ENCODE data around the gene GLI3.

Gene GLI3

DNA sequence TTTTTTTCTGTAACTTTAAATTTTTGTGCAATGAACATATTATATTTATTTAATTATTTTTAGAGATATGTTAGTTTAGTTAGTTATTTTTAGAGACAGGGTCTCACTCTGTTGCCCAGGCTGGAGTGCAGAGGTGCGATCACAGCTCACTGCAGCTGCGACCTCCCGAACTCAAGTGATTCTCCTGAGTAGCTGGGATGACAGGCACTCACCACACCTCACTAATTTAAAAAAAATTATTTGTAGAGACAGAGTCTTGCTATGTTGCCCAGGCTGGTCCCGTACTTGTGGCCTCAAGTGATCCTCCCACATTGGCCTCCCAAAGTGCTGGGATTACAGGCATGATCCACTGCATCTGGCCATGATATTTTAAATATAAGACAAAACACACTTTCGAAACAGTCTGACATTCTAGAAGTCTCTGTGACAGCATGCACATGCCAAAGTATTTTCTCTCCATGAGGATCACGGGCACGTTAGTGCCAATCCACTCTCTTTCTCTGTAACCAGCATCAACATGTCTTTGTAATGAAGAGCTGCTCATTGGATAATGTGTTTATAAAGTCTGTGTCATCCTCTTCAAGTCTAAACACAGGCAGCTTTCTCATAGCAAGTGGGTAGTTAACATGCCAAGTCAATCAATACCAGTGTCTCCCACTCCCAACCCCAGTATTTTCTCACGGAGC lies 137.4 kb downstream of the GLI3 start:
- no peak for DNase-seq

DNA sequence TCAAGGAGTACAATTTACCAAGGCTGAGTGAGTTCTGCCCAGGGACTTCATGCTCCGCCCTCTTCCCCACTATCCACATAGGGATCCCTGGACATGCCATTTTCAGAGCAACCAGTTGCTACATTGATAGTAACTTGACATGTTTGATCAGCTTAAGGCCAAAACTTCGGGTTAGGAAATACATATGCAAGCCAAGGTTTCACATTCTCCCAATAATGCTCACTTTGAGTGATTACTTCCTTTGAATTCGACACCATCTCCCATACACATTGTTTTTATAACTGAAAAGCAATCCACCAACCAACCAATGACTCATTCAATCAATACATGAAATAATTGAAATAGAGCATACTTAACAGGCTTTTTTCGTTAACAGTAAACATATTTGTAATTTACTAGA lies 137.9 kb downstream of the GLI3 start:
- no peak for DNase-seq

DNA sequence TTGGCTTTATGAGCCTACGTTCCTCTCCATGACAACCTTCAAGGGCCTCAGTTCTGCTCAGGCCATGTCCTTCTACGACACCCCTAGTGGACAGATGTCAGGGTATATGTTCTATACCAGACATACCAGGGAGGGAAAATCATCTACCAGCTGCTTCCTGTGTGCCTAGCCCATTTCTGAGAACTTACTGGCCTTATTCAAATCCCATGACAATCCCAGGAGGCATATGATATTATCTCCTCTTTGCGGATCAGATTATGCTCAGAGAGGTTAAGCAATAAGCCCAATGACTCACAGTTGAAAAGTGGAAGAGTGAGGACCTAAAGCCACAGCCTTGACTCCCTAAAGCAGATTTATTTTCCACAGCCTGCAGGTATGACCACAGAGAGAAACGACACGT lies 139.3 kb downstream of the GLI3 start:
- DNase-seq = peak; percentile 12

DNA sequence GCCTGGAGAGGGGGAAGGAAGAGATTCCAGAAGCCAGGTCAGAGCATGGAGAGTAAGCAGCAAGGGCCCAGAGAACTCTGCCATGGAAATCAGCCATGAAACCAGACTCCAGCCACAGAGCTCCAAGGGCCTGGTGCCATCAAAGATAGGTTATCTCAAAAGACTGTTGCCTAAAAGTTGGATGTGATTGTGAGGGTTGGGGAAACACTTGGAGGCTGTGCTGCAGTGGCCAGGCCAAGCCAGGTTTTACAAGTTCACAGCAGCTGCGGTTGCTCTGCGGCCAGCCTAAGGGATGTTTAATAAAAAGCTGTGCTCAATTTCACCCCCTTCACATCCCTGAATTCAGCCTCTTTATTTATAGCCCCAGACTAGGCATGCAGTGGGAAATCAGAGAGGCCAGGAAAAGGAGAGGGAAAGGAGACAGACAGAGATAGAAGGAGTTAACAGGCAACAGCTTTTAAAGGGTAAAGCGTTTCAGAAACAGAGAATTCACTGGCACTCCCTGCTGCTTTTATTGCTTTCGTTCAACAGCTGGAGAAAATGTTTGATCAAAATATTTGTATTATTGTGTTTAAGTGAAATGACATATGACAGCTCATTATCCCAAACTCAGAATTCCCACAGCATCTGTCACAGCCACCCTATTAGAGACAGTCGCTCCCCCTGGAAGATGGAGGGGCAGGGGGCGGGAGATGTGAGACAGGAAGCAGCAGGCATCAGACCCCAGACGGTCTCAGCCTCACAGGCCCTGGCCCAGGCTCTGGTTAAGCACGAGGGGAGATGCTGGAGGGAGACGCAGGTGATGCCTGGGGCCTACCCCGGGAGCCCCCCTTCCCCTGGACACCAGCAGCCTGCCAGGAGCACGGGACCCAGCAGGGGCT lies 140.1 kb downstream of the GLI3 start:
- DNase-seq = no peak

DNA sequence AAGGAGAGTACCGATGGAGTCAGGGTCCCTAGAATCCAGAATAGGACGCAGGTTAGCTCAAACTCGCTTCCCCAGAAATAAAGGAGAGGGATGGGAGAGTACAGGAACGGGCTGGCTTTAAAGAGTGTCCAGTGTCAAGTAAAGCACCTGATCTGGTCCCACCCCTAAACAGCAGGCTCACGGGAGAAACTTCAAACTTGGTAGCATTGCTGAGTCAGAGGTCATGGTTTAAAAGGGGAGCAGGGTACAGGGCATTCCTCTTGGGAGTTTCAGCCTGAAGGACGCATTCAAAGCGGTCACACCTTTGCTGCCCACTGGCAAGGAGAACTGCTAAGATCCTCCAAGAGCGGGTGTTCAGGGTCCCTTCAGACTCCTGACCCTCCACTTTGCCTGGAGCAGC lies 140.7 kb downstream of the GLI3 start:
- no peak for DNase-seq

DNA sequence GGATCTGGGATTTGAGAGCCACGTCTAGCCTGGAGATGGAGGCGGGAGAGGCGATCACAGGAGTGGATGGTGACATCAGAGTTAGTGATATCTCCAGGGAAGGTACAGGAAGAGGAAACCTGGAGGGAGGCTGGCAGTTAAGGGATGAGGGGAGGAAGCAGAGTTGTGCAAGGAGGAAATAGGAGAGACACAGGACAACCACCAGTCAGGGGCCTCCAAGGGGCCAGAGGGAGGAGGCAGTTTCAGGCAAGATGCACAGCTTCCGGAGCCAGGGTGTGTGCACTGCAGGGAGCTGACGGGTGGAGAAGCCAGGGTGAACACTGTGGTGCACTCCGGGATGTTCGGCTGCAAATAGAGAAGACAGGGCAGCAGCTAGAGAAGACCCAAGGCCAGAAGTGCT lies 141.2 kb downstream of the GLI3 start:
- DNase-seq = no peak

DNA sequence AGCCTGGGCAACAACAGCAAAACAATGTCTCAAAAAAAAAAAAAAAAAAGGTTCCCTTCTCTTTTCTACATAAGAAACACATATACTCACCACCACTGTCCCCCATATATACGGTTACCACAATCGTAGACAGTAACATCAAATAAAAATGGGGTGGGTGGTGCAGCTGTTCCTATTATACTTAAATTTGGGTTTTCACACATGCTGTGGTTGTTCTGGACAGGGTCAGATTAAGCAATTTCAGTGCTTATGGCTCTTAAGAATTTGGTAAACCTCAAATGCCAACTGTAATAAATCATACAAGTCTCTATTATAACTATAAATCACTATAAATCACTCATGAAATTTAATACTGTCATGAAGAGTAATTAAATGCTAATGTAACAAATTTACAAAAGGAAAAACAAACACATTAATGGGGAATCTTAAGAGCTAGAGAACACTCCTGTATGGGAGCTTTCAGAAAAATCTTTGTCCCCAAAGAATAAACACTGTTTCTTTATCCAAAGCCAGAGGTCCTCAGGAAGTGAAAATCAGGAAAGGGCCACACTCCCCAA lies 143.6 kb downstream of the GLI3 start:
- no peak for DNase-seq

DNA sequence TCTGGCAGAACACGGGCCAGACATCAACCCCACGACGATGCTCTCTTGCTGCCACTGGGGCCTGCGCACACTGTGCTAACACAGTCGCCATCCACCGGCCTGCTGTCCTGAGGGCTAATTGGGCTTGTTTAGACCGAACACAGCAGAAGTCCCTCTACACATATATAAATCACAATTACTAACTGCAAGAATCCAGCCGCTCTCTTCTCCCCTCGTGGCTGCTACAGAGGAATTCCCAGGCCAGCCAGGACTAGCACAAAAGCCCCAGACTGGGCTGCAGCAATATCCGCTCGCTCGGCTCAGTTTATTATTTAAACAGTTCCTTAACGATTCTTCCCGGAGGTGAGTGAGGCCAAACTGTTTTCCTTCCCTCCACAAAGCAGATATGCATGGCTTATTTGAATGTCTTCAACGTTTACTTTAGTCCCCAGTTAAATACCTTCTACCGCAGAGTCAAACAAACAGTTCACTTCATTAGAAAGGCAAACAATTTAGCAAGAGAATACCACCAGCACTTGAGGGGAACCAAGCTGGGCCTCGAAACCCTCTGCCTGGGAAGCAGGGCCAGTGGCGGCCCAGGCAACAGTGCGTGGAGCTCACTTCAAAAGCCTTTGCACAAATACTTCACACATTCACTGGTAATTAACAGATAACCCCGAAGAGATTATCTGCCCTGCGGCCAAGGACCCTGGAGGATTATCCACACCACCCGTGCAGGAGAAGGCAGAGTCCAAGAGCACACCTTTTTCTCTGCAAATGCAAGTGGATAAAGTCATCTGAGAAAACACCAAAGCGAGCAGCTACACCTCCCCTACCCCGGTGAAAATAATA lies 145.3 kb downstream of the GLI3 start:
- DNase-seq = no peak

DNA sequence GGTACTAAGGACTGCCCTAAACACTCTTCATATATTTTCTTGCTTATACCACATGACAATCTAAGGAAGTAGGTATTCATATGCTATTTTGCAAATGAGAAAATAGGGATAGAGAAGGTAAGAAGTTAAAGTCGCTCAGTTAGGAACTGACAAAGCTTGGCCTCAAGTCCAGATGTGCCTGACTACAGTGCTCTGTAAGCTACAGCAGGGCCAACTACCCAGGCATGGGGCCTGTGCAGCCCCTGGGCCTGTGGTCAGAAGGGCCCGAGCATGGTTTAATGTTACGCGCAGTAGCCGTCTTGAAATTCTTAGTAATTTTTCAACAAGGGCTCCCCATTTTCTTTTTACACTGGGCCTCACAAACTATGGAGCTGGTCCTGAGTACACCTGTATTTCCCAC lies 146.2 kb downstream of the GLI3 start:
- DNase-seq = no peak

DNA sequence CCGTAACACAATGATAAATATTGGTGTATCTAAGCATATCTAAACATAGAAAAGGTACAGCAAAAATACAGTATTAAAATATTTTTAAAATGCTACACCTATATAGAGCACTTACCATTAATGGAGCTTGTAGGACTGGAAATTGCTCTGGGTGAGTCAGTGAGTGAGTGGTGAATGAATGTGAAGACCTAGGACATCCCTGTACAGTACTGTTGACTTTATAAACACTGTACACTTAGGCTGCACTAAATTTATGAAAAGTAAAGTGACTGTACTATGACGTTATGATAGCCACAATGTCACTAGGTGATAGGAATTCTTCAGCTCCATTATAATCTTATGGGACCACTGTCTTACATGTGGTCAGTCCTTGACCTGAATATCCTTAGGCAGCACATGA lies 147.0 kb downstream of the GLI3 start:
- DNase-seq = no peak

DNA sequence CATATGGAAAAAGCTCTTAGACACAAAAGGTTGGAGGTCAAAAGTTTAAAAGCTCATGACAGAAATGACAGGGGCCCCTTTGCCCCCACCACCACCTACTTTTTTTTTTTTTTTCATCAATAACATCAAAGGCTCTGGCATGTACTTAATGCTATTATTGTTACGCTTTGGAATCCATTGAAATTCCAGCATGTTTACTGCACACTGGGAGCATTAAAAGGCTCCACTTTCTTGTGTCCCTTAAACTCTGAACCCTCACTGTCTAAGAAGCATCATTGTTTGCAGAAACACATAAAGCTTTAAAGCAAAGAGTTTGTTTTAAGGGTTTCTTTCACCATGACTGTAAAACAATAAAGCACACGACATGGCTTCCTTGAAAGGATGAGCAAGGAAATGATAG lies 149.4 kb downstream of the GLI3 start:
- no peak for DNase-seq

DNA sequence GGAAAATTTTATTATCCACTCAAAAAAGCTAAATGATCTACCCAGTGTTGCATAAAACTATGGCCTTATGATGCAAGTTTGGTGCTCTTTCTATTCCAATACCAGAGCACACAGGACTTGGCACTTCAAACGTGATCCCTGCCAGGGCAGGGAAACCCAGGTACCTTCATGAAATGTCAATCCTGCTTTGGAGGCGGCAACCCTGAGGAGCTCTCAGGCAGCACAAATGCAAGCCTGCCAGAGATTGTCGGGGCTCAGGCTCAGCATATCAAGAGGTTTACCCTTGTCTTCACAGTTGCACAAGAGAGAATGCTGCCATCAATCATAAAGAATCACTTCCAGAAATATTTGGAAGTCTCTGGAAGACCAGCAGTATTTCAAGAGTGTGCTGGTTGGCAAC lies 151.5 kb downstream of the GLI3 start:
- no peak for DNase-seq

DNA sequence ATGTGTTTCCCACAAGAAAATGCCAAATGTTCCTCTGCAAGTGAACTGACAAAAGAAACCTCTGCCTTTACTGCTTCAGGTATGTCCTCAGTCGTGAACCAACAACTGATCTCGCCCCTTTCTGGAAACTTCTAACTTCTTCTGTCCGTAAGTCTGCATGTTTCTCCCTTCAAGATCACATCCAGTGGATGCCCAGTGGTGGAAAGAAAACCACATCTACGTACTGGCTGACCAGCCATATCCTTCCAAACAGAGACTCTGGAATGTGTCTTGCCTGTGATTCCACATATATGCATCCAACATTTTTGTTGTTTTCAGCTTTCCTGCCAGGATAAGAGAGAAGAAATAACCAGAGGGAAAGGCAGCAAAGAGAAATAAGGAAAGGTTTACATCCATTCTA lies 152.7 kb downstream of the GLI3 start:
- DNase-seq = no peak

DNA sequence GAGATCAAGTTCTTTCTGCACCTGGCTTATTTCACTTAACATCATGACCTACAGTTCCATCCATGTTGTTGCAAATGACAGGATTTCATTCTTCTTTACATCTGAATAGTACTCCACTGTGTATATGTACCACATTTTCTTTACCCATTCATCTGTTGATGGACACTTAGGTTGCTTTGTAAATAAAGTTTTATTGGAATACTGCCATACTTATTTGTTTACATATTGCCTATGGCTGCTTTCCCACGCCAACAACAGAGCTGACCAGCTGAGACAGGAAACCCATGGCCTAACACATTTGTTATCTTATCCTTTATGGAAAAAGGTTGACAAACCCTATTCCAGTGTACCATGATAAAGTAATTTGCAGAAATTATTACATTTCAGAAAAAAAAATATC lies 153.7 kb downstream of the GLI3 start:
- DNase-seq = no peak

DNA sequence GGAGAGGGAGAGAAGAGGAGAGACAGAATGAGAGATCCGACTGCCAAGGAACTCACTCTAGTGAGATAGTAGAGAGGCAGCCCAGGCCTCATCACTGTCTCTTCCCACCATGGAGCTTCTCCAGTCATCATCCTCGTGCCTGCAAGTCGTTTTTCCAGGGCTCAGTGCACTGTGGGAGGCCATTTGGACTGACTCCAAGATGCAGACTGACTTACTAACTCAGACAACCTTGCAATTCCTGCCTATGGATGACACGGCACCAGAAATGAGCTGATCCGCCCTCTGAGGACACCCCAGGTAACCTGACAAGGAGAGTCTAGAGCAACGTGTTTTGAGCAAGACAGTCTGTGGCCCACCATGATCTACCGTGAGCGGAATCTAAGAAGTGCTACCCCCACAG lies 154.9 kb downstream of the GLI3 start:
- DNase-seq = no peak

DNA sequence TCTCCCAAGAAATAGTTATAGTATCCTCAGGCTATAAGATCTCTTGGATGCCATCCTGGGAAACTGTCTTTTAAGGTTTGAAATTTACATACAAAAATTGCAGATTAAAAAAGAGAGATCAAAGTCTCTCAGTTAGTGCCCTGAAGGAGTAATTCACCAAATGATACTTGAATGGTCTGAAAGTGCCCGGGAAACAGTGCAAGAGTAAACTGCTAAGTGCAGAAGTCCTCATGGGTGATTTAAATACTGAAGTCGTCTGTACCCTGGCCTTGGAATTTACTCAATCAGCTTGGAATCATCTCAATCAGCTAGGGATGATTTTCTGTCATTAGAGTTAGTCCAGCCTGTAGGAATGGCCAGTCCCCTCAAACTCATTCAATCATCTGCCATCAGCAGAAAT lies 155.3 kb downstream of the GLI3 start:
- DNase-seq = no peak

DNA sequence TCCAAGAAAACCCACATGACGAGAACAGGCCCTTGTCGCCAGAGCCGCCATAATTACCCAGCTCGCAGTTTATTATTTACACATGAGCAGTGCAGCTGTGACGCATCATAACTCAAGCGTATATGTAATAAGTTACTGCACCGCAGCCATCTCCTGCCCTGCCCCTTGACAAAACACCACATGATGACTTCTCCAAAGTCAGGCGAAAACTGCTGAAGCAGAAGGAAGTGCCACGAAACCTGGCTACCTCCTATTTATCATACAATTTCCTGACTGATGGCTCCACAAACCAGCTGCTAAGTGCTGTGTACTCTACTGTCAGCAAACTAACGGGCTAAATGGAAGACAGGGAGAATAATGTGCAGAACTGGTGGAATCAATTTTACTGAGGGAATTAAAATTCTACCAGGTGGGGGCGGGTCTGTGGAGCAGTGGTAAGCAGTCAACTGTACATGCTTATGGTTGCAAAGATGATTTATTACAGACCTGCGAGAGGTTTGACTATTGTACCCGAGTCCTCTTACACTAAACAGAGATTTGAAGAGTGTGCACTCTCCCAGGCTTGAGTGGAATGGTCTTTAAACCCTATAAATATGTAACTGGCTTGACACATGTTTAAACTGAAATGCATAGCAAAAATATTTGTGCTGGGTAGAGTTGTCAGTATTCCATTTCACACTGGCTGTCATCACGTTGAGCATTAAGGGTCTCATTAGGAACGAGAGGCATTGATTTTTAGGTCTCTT lies 156.0 kb downstream of the GLI3 start:
- peak; percentile 11 for DNase-seq

DNA sequence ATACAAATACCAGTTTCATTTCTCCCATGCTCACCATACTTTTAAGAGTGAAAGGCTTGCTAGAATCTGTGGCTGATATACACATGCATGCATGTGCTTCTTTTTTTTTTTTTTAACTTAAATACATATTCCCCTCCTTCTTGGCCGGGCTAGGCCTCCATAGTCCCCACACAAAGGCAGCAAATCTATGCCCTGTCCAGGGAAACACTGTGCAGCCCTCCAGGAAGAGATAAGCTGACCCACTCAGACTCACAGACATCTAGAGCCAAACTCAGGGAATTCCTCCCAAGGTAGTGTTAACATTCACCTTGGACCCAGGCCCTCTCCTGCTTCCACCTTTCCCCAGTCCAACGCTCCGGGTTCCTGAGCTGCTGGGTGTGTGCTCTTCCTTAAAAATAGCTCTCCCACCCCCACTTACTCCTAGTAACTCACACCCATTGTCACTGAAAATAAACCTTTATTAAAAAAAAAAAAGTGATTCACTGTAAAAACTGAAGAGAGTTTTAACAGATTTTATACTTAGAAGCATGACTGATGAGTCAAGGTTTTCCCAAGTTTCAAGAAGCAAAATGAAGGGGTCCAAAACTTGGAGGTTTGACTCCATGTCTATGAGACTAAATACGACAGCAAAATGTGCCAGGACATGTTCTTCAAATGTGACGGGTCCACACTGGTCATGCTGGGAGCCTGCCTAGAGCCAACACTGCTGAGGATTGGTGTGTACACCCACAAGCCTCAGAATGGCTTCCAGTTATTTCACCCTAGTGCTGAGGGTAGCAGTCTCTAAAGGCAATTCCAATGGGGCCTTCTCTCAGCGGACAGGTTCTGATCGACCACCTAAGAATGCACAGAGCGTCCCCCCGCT lies 159.5 kb downstream of the GLI3 start:
- DNase-seq = no peak

DNA sequence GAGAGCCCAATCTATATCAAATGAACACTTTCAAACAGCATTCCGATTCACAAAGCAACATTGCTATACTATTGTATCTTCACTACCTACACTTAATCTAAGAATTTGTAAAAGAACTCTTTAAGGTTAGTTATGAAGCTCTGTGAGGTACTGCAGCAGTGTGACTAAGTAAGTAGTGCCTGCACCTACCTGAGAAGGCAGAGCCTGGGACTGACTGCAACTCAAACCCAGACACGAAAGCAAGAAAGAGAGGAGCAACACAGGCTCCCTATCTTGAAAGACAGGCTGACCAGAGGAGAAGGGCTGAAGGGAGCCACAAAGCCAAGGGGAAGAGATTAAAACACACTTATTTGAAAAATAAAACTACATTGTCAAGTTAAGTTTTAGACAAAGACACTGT lies 160.1 kb downstream of the GLI3 start:
- no peak for DNase-seq

DNA sequence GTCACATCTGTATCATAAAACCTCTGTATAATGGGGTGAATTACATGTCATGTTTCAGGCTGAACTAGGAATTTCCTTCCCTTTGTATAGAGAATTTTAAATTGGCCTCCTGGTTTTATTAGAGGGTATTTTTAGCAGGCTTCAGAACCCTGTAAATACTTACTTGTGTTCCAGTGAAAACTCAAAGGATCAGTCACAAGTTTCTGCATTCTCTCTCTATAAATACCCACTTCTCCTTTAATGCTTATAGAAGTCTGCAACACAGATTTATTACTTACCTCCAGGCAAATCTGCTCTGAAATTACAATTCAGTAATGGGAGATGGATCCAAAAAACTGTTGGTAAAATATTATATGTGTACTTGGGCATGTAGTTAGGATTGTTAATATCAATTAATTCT lies 161.6 kb downstream of the GLI3 start:
- no peak for DNase-seq

DNA sequence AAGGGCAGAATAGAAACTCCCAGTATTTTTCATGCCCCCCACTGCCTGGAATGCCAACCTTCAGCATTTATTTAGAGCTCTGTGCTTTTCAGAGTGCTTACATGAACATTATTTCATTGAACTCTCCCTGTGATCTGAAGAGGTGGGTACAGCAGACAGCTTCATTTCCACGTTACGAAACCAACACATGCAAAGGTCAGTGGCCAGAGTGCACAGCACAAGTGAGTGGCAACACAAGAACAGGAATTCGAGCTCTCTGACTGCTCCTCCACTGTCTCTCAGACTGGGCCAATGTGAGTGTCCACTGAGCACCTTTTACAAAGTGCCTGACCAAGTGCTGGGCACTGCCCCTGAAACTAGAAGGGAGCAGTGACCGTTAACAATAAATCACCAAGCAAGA lies 162.9 kb downstream of the GLI3 start:
- no peak for DNase-seq

Data from hematopoietic multipotent progenitor cell treated with erythropoietin and hydrocortisone succinate and interleukin-3 and kit ligand, for 6 days (in vitro differentiated cells).